ENCODE results near the gene ACMSD.

GRCh38 chr2:134799936-134800335, 38.5 kb upstream of the ACMSD start:
- TF ChIP-seq CTCF (IDR thresholded peaks at IDR 0.05) (no peak), POLR2A (IDR thresholded peaks at IDR 0.05) (no peak)

Measured in testis (tissue), 2 donors.